H1 (cell line): Measurements from ENCODE around the gene CHST10. TPM values are rescaled to one million over a fixed set of nuclear protein-coding genes. Genes with fewer than 3 reads are reported as not detected.

Experiments used
- MAFK ChIP-seq: IDR thresholded peaks from 2 replicates; pipeline ENCODE4 v1.6.1; 2012; ENCODE audit warnings: low read depth, mild to moderate bottlenecking, improper control_type of control experiment, low read length
- polyA plus RNA-seq, 7 experiments: library from polyadenylated mRNA; depleted of rRNA in 3 of 7; stranded (reverse) in 5 of 7; unstranded in 2 of 7; fragments of >200 nt in 5 of 7; fragments of 200-250 nt in 2 of 7; gene quantifications; 1 replicate in 5 of 7; 2 replicates in 1 of 7; 4 replicates in 1 of 7; pipeline versions ENCODE4 v1.2.1 to v1.2.3, GENCODE V29; 2011 to 2013; ENCODE audit warnings: missing spikeins in 2 of 7, mixed read lengths in 2 of 7
- total RNA-seq: library from RNA; stranded (reverse); fragmentation: NEBNext Ultra II Directional; extraction: Animal tissue kit (Norgen Biotek cat#: 25700); gene quantifications from 2 replicates; pipeline ENCODE4 v1.2.1, GENCODE V29; 2021
- TF ChIP-seq, protein P1 (sequence below): IDR thresholded peaks from 2 replicates; pipeline ENCODE4 v1.6.1; 2012; ENCODE audit warnings: inconsistent platforms

Gene CHST10
- total and polyA plus RNA-seq, 2 of the 8 experiments (the other 6 are each of a cell fraction or from before 2014, with no cell fraction given) = 27.3 to 29.1 TPM

DNA sequence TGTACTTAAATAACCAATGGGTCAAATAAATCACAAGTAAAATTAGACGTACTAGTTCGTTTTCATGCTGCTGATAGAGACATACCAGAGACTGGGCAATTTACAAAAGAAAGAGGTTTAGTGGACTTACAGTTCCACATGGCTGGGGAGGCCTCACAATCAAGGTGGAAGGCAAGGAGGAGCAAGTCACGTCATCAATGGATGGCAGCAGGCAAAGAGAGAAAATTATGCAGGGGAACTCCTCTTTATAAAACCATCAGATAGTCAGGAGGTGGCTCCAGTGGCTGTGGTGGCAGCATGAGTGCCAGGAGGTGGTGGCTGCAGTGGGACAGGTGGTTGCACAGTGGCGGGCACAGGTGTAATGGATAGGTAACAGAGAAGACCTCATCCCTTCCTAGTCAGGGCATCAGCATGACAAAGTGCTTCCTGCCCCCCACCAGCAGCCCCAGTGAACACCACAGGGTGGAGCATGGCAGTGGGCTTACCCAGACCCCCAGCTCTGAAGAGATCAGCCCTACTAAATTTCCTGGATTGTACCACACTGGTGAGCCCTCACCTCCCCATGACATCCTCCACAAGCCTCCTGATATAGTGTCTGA, 6.9 kb upstream of the CHST10 start (continued):
- TF ChIP-seq, protein P1, sequence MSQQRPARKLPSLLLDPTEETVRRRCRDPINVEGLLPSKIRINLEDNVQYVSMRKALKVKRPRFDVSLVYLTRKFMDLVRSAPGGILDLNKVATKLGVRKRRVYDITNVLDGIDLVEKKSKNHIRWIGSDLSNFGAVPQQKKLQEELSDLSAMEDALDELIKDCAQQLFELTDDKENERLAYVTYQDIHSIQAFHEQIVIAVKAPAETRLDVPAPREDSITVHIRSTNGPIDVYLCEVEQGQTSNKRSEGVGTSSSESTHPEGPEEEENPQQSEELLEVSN = no peak
- no peak for TF ChIP-seq MAFK
